Measurements from ENCODE around the gene TBX4.
"Not testable (repeated sequence)": the region's sequence is repeated elsewhere in the genome, so short reads cannot be mapped to it uniquely, and the experiment has no call there.

The TBX4 gene

GRCh38 chr17:61423967-61424649 lies 28.1 kb upstream of the TBX4 start:
- Histone ChIP-seq H3K27ac (ENCODE audit: low read length) (no peak overlapping the region), H3K27me3 (ENCODE audit: control insufficient read depth, insufficient read depth, low read length) (peaks cover 4% of the 10 kb centered on the region), H3K4me3 (ENCODE audit: low read length) (no peak overlapping the region), H3K36me3 (ENCODE audit: control insufficient read depth, low read depth, low read length) (no peaks in the 10 kb centered on the region), H3K9ac (ENCODE audit: low read length) (no peak overlapping the region), H3K4me1 (ENCODE audit: control insufficient read depth, low read depth, low read length) (no peaks in the 10 kb centered on the region), H3K9me3 (ENCODE audit: control insufficient read depth, low read depth, low read length) (no peaks in the 10 kb centered on the region)

- Histone ChIP-seq H3K9me3 (ENCODE audit: control insufficient read depth, low read depth, low read length) (no peaks in the 10 kb centered on the region), H3K27ac (ENCODE audit: low read length) (no peak overlapping the region), H3K36me3 (ENCODE audit: control insufficient read depth, low read depth, low read length) (no peaks in the 10 kb centered on the region), H3K27me3 (ENCODE audit: control insufficient read depth, insufficient read depth, low read length) (peaks cover 4% of the 10 kb centered on the region), H3K4me3 (ENCODE audit: low read length) (no peak overlapping the region), H3K9ac (ENCODE audit: low read length) (no peak overlapping the region), H3K4me1 (ENCODE audit: control insufficient read depth, low read depth, low read length) (no peaks in the 10 kb centered on the region)
These were observed 26.3 kb upstream of the TBX4 start for GRCh38 chr17:61425682-61426481.

GRCh38 chr17:61426482-61427304 lies 25.5 kb upstream of the TBX4 start:
- peaks cover 4% of the 10 kb centered on the region for H3K27me3 ChIP-seq (ENCODE audit: control insufficient read depth, insufficient read depth, low read length)
- no peaks in the 10 kb centered on the region for H3K9me3 ChIP-seq (ENCODE audit: control insufficient read depth, low read depth, low read length)
- no peak overlapping the region for H3K4me3 ChIP-seq (ENCODE audit: low read length)
- H3K36me3 ChIP-seq (ENCODE audit: control insufficient read depth, low read depth, low read length): no peaks in the 10 kb centered on the region
- no peak overlapping the region for H3K9ac ChIP-seq (ENCODE audit: low read length)
- H3K27ac ChIP-seq (ENCODE audit: low read length): no peak overlapping the region
- no peaks in the 10 kb centered on the region for H3K4me1 ChIP-seq (ENCODE audit: control insufficient read depth, low read depth, low read length)

GRCh38 chr17:61427567-61427966 lies 24.7 kb upstream of the TBX4 start:
- Histone ChIP-seq H3K27me3 (ENCODE audit: control insufficient read depth, insufficient read depth, low read length) (no peaks in the 10 kb centered on the region), H3K27ac (ENCODE audit: low read length) (no peak overlapping the region), H3K4me1 (ENCODE audit: control insufficient read depth, low read depth, low read length) (no peaks in the 10 kb centered on the region), H3K9ac (ENCODE audit: low read length) (no peak overlapping the region), H3K9me3 (ENCODE audit: control insufficient read depth, low read depth, low read length) (no peaks in the 10 kb centered on the region), H3K36me3 (ENCODE audit: control insufficient read depth, low read depth, low read length) (no peaks in the 10 kb centered on the region), H3K4me3 (ENCODE audit: low read length) (no peak overlapping the region)

GRCh38 chr17:61429274-61429673 lies 22.9 kb upstream of the TBX4 start:
- no peaks in the 10 kb centered on the region for H3K4me1 ChIP-seq (ENCODE audit: control insufficient read depth, low read depth, low read length)
- H3K4me3 ChIP-seq (ENCODE audit: low read length): no peak overlapping the region
- H3K27me3 ChIP-seq (ENCODE audit: control insufficient read depth, insufficient read depth, low read length): no peaks in the 10 kb centered on the region
- H3K27ac ChIP-seq (ENCODE audit: low read length): no peak overlapping the region
- no peaks in the 10 kb centered on the region for H3K9me3 ChIP-seq (ENCODE audit: control insufficient read depth, low read depth, low read length)
- no peak overlapping the region for H3K9ac ChIP-seq (ENCODE audit: low read length)
- no peaks in the 10 kb centered on the region for H3K36me3 ChIP-seq (ENCODE audit: control insufficient read depth, low read depth, low read length)

- not testable (repeated sequence) for H3K27me3 ChIP-seq (ENCODE audit: control insufficient read depth, insufficient read depth, low read length); H3K36me3 ChIP-seq (ENCODE audit: control insufficient read depth, low read depth, low read length); H3K4me1 ChIP-seq (ENCODE audit: control insufficient read depth, low read depth, low read length); H3K9me3 ChIP-seq (ENCODE audit: control insufficient read depth, low read depth, low read length); H3K4me3 ChIP-seq (ENCODE audit: low read length); H3K27ac ChIP-seq (ENCODE audit: low read length); H3K9ac ChIP-seq (ENCODE audit: low read length)
These were observed 22.4 kb upstream of the TBX4 start for GRCh38 chr17:61429831-61430230.

- Histone ChIP-seq H3K9me3 (ENCODE audit: control insufficient read depth, low read depth, low read length) (no peaks in the 10 kb centered on the region), H3K27me3 (ENCODE audit: control insufficient read depth, insufficient read depth, low read length) (no peaks in the 10 kb centered on the region), H3K36me3 (ENCODE audit: control insufficient read depth, low read depth, low read length) (no peaks in the 10 kb centered on the region), H3K27ac (ENCODE audit: low read length) (no peak overlapping the region), H3K9ac (ENCODE audit: low read length) (no peak overlapping the region), H3K4me1 (ENCODE audit: control insufficient read depth, low read depth, low read length) (no peaks in the 10 kb centered on the region), H3K4me3 (ENCODE audit: low read length) (no peak overlapping the region)
These were observed 20.5 kb upstream of the TBX4 start for GRCh38 chr17:61431594-61432311.

- H3K9me3 ChIP-seq (ENCODE audit: control insufficient read depth, low read depth, low read length): no peaks in the 10 kb centered on the region
- no peaks in the 10 kb centered on the region for H3K36me3 ChIP-seq (ENCODE audit: control insufficient read depth, low read depth, low read length)
- no peaks in the 10 kb centered on the region for H3K27me3 ChIP-seq (ENCODE audit: control insufficient read depth, insufficient read depth, low read length)
- no peaks in the 10 kb centered on the region for H3K4me1 ChIP-seq (ENCODE audit: control insufficient read depth, low read depth, low read length)
- H3K4me3 ChIP-seq (ENCODE audit: low read length): no peak overlapping the region
- no peak overlapping the region for H3K9ac ChIP-seq (ENCODE audit: low read length)
- H3K27ac ChIP-seq (ENCODE audit: low read length): no peak overlapping the region
These were observed 15.9 kb upstream of the TBX4 start for GRCh38 chr17:61436273-61436672.

- H3K9me3 ChIP-seq (ENCODE audit: control insufficient read depth, low read depth, low read length): no peaks in the 10 kb centered on the region
- H3K36me3 ChIP-seq (ENCODE audit: control insufficient read depth, low read depth, low read length): no peaks in the 10 kb centered on the region
- no peak overlapping the region for H3K27ac ChIP-seq (ENCODE audit: low read length)
- H3K4me3 ChIP-seq (ENCODE audit: low read length): no peak overlapping the region
- H3K27me3 ChIP-seq (ENCODE audit: control insufficient read depth, insufficient read depth, low read length): no peaks in the 10 kb centered on the region
- H3K9ac ChIP-seq (ENCODE audit: low read length): no peak overlapping the region
- H3K4me1 ChIP-seq (ENCODE audit: control insufficient read depth, low read depth, low read length): no peaks in the 10 kb centered on the region
These were observed 15.1 kb upstream of the TBX4 start for GRCh38 chr17:61436995-61437704.

- H3K4me1 ChIP-seq (ENCODE audit: control insufficient read depth, low read depth, low read length): no peaks in the 10 kb centered on the region
- no peaks in the 10 kb centered on the region for H3K27me3 ChIP-seq (ENCODE audit: control insufficient read depth, insufficient read depth, low read length)
- H3K9ac ChIP-seq (ENCODE audit: low read length): no peak overlapping the region
- no peak overlapping the region for H3K4me3 ChIP-seq (ENCODE audit: low read length)
- no peaks in the 10 kb centered on the region for H3K36me3 ChIP-seq (ENCODE audit: control insufficient read depth, low read depth, low read length)
- no peaks in the 10 kb centered on the region for H3K9me3 ChIP-seq (ENCODE audit: control insufficient read depth, low read depth, low read length)
- no peak overlapping the region for H3K27ac ChIP-seq (ENCODE audit: low read length)
These were observed 11.5 kb upstream of the TBX4 start for GRCh38 chr17:61440697-61441096.

- H3K27me3 ChIP-seq (ENCODE audit: control insufficient read depth, insufficient read depth, low read length); H3K36me3 ChIP-seq (ENCODE audit: control insufficient read depth, low read depth, low read length); H3K4me3 ChIP-seq (ENCODE audit: low read length); H3K9ac ChIP-seq (ENCODE audit: low read length); H3K9me3 ChIP-seq (ENCODE audit: control insufficient read depth, low read depth, low read length); H3K4me1 ChIP-seq (ENCODE audit: control insufficient read depth, low read depth, low read length); H3K27ac ChIP-seq (ENCODE audit: low read length): not testable (repeated sequence)
These were observed 10.7 kb upstream of the TBX4 start for GRCh38 chr17:61441507-61441906.
